Hepatic stellate cell (primary cell): ENCODE results near the gene FERMT3.

ENCODE experiments used
- DNase-seq: peaks from one replicate; pipeline ENCODE4 v3.0.0; 2011; ENCODE audit warnings: low spot score

Gene FERMT3

DNA sequence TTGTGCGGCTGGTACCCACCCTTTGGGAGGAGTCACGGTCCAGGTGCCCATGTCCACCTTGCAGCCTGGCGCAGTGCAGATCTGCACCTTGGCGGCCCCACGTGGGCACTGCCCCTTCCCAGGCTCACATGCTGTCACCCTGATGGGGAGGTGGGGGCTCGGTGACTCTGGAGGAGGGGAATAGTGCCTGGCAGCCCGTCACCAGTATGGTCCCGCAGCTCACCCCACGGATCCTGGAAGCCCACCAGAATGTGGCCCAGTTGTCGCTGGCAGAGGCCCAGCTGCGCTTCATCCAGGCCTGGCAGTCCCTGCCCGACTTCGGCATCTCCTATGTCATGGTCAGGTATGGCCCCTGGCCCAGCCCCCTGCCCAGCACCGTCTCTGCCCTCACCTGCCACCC, 14.3 kb downstream of the FERMT3 start:
- no peak for DNase-seq

DNA sequence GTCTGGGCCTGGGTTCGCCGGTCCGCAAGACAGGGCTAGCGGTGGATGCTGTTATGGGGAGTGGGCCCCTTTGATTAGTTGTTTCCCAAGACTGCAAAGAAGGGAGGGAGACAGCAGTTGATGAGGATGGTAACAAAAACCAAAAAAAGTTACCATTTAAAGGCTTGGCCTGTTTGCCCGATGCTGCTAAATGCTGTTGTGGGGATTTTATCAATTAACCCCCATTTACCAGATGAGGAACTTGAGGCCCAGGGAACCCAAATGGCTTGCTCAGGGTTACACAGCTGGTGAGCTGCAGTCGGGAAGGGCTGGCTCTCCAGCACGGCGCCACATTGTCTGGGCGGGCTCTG, 16.1 kb downstream of the FERMT3 start:
- no peak for DNase-seq

DNA sequence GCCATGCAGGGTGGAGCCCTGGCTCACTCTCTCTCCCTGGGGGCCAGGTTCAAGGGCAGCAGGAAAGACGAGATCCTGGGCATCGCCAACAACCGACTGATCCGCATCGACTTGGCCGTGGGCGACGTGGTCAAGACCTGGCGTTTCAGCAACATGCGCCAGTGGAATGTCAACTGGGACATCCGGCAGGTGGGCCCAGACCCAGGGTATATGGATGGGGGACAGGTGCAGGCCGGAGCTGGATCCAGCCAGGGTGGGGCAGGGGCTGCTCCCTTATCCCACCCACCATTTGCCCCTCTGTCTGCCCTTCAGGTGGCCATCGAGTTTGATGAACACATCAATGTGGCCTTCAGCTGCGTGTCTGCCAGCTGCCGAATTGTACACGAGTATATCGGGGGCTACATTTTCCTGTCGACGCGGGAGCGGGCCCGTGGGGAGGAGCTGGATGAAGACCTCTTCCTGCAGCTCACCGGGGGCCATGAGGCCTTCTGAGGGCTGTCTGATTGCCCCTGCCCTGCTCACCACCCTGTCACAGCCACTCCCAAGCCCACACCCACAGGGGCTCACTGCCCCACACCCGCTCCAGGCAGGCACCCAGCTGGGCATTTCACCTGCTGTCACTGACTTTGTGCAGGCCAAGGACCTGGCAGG, 16.6 kb downstream of the FERMT3 start:
- no peak for DNase-seq

DNA sequence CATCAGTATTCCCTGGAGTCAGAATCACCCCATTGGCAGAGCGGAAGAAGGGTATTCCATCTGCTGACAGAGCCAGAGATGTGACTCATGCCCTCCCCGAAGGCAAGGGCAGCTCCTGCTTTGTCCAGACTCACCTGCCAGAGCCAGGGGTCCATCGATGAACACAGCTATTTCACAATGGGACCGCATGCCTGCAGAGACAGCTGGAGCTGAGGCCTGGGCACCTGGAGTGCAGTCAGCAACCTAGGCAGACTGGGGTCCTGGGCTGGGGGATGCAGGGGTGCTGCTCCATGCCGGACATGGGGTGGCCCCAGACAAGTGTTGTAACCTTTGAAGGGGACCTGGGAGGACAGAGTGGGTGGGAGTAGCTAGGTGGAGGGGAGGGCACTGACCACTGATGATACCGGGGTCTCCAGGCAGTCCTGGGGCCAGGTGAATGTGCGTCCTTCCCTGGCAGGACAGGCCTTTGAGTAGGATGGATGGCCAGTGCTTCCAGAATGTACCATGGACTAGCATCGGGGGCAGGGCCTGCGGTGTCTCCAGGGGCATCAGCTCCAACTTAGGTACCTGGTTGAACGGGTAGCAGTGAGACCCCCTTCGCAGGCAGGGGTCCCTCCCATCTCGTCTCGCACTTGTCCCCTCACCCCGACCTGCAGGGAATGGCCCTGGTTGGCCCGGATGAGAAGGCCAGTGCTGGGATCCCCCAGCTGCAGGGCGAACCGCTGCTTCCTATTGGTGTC, 17.8 kb downstream of the FERMT3 start:
- no peak for DNase-seq

DNA sequence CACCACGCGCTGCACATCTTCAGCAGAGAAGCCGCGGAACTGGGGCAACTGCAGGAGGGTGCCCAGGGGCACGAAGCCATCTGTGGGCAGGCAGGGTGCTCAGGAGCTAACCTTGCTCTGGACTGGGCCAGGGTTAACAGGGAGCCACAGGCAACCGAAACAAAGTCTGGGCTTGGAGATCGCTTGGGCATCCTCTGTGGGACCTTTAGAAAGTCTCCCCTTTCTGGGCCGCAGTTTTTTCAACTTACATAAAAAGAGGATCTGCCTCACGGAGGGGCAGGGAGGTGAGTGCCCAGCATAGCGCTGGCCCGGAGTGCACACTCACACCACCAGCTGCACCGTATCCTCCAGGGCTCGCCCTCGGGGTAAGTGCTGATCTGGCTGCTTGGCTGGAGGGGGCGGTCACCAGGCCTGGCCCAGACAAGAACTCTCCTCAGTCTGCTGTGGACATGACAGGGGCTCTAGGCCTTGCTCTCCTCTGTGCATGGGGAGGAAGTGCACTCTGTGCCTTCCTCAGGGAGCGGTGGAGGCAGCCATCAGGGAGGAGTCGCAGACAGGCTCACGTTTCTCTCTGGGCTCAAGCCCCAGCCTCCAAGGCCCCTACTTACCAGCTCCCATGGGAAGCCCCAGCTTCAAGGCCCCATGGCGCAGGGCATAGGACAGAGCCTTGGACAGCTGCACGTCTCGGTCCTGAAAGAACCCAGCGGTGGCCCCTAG, 18.5 kb downstream of the FERMT3 start:
- no peak for DNase-seq

DNA sequence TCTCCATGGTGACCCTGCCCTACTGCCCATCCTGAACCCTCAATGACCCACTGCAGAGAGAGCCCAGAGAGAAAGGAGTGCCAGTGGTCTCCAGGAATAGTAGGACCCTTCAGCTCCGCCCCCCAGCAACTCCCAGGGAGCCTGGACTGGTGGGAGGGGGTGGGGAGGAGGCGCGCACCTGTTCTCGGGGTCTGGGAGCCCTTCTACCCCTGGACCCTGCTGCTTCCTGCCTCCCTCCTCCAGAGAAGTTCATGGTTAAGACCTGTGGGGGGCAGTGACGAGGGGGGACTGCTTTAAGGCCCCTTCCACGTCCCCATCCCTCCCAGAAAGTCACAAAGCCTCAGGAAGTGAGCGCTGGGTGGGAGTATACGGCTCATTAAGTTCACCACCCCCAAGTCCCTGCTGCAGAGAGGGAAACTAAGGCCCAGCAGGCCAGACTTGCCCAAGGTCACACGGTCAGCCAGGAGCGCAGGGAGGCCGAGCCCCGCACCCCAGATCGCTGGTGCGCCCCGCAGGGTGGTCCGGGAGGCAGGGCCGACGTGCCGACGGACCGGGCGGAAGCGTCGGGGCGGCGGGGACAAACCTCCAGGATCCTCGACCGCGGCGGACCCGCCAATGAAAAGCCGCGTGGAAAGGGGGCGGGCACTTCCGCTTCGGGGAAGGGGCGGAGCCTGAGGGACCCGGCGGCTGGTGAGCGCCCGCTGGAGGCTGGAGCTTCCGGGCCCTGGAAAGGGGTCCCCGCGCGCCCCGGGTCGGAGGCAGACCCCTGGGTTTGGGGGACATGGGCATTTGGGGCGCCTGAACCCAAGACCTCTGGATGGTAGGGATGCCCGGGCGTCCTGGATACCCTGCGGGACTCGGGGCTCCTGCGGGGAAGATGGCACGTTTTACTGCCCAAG, 19.3 kb downstream of the FERMT3 start, which contains the start of the genes NUDT22 and TRPT1:
Gene NUDT22 (plus strand): TSS at position 667 of the 899 bp plus-strand sequence. CDS start 379 bp downstream, outside the sequence.
Gene TRPT1 (minus strand): TSS at position 579 of the 899 bp plus-strand sequence. CDS start 326 bp downstream, at position 253.
- peak; percentile 95 for DNase-seq

DNA sequence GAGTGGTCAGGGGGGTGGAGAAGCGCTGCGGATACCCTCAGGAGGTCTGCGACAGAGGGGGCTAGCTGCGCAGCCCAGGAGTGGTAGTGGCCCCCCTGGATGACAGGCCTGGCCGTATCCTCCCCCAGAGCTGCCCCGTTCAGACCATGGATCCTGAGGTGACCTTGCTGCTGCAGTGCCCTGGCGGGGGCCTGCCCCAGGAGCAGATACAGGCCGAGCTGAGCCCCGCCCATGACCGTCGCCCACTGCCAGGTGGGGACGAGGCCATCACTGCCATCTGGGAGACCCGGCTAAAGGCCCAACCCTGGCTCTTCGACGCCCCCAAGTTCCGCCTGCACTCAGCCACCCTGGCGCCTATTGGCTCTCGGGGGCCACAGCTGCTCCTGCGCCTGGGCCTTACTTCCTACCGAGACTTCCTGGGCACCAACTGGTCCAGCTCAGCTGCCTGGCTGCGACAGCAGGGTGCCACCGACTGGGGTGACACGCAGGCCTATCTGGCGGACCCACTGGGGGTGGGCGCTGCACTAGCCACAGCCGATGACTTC, 20.1 kb downstream of the FERMT3 start:
- DNase-seq: peak; percentile 43

DNA sequence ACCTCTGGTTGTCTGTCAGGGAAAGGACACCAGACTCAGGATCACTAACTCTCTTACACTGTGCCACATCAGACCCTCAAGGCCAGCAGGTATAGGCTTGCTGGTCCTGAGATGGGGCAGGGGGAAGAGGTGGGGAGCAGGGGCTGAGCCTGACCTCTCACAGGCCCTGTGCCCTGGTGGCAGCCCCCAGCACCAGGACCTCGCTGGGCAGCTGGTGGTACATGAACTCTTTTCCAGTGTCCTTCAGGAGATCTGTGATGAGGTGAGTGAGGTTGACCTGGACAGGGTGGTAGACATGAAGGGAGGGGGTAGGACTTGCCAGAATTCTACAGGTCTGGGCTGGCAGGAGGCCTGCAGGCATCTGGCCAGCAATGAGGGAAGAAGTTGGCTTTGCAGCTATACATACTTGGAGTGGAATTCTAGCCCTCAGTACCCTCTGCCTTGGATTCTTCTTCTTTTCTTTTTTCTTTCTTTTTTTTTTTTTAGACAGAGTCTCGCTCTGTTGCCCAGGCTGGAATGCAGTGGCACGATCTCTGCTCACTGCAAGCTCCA, 21.0 kb downstream of the FERMT3 start:
- no peak for DNase-seq

DNA sequence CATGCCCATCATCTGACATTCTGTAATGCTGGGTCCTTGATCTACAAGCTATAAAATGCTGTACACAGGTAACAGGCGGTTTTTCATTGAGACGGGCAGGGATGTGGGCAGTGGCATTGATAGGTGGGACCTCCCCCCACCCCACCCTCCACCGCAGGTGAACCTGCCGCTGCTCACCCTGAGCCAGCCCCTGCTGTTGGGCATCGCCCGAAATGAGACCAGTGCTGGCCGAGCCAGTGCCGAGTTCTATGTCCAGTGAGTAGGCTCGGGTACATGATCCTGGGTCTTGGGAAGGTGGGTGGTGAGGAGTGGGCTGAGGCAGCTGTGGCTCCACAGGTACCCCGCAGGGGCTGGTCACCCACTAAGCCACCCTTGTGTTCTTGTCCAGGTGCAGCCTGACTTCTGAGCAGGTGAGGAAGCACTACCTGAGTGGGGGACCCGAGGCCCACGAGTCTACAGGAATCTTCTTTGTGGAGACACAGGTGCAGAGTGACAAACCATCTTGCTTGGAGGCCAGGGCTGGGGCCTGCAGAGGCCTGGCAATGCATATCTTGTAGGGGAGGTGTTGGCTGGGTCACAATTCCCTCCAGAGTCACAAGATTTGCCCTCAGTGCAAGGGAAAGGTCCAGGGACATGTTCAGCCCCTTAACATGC, 22.7 kb downstream of the FERMT3 start:
- no peak for DNase-seq

DNA sequence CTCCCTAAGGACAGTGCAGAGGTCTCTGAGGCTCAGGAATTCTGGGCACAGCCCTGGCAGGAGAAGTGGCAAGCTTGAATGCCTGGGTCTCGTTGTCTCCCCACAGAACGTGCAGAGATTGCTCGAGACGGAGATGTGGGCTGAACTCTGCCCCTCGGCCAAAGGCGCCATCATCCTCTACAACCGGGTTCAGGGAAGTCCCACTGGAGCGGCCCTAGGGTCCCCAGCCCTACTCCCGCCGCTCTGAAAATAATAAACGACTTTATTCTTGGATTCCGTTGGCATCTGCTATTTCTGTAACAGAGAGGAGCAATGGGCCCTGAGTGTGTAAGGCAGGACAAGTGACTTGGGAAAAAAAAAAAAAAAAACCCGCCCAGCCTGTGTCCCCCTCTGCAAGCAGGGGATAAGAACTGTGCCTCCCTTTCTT, 23.2 kb downstream of the FERMT3 start:
- no peak for DNase-seq

DNA sequence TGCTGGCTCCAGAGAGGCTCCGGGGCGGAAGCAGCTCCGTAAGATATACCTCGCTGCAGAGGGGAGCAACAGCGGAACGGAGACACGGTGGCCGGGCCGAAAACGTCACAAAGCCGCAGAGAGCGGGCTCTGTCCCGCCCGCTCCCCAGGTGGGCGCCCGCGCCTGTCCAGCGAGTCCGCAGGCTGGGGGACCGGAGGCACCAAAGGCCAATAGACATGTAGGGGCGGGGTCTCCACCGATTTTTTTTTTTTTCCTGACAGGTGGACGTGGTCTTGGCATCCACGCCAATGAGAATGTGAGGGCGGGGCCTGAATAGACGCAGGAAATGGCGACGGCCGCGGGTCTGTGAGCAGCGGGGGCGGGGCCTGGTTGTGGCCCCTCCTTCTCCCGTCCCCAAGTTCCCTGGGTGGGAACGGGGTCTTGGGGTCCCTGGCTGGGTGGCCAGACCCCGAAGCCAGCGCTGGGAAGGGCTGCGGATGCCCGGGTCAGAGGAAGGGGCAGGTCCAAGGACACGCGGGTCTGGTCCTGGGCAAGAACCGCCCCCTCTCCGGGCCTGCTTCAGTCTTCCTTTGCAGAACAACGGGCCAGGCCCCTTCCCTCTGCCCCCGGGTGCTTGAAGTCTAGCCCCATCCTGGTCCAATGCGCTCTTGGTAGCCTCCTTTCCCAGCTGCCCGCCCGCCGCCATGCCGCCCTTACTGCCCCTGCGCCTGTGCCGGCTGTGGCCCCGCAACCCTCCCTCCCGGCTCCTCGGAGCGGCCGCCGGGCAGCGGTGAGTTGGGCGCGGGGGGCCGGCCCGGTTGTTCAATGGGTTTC, 23.9 kb downstream of the FERMT3 start, which contains the start of gene DNAJC4:
Gene DNAJC4 (plus strand): TSS at position 378 of the 814 bp plus-strand sequence. CDS start 307 bp downstream, at position 685.
- DNase-seq: peak; percentile 81

DNA sequence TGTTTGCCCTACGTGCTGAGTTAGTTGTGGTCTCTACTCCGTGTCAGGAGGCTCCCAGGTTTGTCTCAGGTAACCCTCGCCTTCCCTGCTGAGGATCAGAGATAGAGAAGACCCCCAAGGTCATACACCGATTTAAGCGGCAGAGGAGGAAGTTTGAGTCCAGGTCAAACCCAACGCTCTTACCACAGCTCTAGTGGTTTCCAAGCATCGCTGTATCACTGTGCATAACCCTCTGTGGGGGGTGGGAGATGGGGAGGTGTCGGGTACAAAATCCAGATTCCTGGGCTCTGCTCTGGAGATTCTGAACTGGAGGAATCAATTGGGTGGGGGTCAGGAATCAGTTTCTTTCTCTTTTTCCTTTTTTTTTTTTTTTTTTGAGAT, 24.5 kb downstream of the FERMT3 start:
- DNase-seq: no peak

DNA sequence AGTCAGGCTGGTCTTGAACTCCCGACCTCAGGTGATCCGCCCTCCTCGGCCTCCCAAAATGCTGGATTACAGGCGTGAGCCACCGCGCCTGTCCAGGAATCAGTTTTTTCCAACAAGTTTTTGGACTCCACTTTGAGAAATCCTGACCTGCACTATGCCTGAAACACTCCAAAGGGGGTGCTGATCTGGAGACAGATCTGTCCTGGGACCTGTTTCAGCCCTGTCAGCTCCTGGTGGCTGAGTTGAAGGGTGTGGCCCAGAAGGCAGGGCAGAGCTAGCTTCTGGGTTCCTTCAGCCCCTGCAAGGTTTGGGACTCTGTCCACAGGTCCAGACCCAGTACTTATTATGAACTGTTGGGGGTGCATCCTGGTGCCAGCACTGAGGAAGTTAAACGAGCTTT, 25.0 kb downstream of the FERMT3 start:
- no peak for DNase-seq

DNA sequence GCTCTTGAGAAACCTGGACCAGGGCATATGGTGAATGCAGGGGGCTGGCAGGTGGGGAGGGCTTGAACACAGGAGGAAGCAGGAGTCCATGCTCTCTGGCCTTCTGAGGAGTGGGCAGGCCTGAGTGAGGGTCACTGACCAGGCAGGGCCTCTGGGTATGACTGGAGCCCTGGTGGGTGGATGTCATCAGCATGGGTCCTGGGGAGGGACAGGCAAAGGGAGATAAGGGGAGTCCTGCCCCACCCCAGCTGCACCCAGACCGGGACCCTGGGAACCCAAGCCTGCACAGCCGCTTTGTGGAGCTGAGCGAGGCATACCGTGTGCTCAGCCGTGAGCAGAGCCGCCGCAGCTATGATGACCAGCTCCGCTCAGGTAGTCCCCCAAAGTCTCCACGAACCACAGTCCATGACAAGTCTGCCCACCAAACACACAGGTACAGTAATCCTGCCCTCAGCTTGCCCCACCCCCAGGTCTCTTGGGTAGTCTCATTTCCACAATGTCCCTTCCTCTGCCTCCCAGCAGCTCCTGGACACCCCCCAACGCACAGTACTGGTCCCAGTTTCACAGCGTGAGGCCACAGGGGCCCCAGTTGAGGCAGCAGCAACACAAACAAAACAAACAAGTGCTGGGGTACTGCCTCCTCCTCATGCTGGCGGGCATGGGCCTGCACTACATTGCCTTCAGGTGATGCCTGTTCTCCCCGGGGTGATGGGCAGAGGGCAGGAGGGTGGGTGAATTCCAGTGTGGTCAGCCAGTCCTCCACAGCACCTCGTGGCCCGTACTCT, 25.9 kb downstream of the FERMT3 start:
- DNase-seq: no peak

DNA sequence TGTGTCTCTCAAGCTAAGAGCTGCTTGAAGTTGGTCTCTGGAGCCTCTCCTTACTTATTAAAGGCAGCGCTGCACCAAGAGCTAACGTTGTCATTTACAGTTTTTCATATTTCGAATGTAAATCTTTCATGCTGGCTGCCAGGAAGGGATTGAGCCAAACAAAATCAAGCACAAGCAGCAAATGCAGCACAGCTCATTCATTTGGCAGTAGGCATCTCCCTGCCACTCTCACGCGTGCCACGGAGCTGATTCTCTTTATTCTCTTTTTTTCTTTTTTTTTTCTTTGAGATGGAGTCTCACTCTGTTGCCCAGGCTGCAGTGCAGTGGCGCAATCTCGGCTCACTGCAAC, 26.4 kb downstream of the FERMT3 start:
- no peak for DNase-seq

DNA sequence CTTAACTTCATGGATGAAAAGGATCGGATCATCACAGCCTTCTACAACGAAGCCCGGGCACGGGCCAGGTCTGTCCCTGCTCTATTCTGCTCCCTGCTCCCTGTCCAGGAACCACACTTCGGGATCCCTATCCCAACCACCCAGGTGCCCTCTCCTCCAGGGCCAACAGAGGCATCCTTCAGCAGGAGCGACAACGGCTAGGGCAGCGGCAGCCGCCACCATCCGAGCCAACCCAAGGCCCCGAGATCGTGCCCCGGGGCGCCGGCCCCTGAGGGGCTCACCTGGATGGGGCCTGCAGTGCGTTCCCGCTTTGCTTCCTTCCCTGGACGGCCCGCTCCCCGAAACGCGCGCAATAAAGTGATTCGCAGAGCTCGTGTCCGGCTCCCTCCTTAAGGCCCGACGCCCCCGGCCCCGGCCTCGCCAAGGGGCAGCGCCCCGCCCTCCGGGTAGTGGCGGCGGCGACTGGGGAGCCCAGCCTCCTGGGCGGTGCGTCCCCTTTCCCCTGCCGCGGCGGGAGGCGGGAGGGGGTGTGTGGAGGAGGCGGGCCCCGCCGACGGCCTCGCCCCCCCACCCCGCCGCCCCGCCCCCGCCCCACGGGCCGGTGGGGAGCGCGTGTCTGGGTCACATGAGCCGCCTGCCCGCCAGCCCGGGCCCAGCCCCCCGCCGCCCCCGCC, 27.5 kb downstream of the FERMT3 start, which contains the start of gene VEGFB:
Gene VEGFB (plus strand): TSS at position 672 of the 674 bp plus-strand sequence. CDS start 250 bp downstream, outside the sequence.
- peak; percentile 69 for DNase-seq

DNA sequence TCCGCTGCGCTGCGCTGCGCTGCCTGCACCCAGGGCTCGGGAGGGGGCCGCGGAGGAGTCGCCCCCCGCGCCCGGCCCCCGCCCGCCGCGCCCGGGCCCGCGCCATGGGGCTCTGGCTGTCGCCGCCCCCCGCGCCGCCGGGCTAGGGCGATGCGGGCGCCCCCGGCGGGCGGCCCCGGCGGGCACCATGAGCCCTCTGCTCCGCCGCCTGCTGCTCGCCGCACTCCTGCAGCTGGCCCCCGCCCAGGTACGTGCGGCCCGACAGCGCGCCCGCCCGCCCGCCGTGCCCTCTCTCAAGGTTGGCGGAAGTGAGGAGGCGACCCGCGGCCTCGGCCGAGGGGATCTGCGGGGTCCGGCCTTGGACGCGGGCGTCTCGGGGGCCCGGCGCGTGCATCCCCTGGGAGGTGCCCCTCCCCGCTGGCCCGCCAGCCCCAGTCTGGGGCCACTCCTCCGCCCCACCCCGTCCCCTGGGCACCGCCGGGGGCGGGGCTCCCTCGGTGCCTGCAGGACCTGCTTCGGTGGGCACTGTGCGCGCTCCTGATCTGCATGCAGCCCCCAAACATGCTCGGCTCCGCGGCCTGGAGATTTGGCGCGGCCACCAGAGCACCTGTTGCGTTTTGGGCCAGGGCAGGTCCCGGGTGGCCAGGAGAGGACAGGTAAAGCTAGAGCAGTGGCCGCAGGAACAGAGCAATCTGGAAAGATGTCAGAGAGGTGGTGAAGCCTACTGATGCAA, 28.3 kb downstream of the FERMT3 start:
- peak; percentile 51 for DNase-seq
